RWPE2 (cell line): ENCODE data around the gene OXA1L.
A peak's percentile ranks its signal among the peaks of the same experiment; 100 is the strongest.

Experiments used
- ATAC-seq: fragments of 200-7000 bp; cut with Tn5 transposase; 3 replicates; pipeline ENCODE4 v1.9.1; 2021; ENCODE audit warnings: low read depth
- DNase-seq: peaks from one replicate; pipeline ENCODE4 v3.0.0-alpha.2; 2020; ENCODE audit warnings: low spot score
- H3K27ac ChIP-seq: fragments of 450-650 bp; 2 replicates; pipeline ENCODE4 v1.5.1; 2017; ENCODE audit warnings: mild to moderate bottlenecking; ENCODE audit not compliant: poor library complexity, severe bottlenecking
- H3K27me3 ChIP-seq: fragments of 250-450 bp; sonication (Bioruptor Pico); 2 replicates; pipeline ENCODE4 v1.5.1; 2021; ENCODE audit warnings: mild to moderate bottlenecking, moderate library complexity; ENCODE audit not compliant: insufficient read depth, poor library complexity, severe bottlenecking
- H3K36me3 ChIP-seq: fragments of 250-450 bp; sonication (Bioruptor Pico); 2 replicates; pipeline ENCODE4 v1.5.1; 2020; ENCODE audit warnings: low read depth, mild to moderate bottlenecking, moderate library complexity
- H3K4me1 ChIP-seq: fragments of 250-450 bp; sonication (Bioruptor Pico); 2 replicates; pipeline ENCODE4 v1.5.1; 2021; ENCODE audit warnings: mild to moderate bottlenecking, moderate library complexity; ENCODE audit not compliant: insufficient read depth, poor library complexity, severe bottlenecking
- H3K4me3 ChIP-seq: fragments of 250-450 bp; sonication (Bioruptor Pico); 2 replicates; pipeline ENCODE4 v1.5.1; 2021; ENCODE audit warnings: mild to moderate bottlenecking, moderate library complexity; ENCODE audit not compliant: severe bottlenecking
- H3K9me3 ChIP-seq: fragments of 250-450 bp; sonication (Bioruptor Pico); 2 replicates; pipeline ENCODE4 v1.5.1; 2021; ENCODE audit warnings: mild to moderate bottlenecking, moderate library complexity; ENCODE audit not compliant: severe bottlenecking
- CTCF ChIP-seq: fragments of 450-650 bp; IDR thresholded peaks from one replicate; pipeline ENCODE4 v1.5.1; 2017; ENCODE audit warnings: mild to moderate bottlenecking, moderate library complexity; ENCODE audit not compliant: poor library complexity, severe bottlenecking

OXA1L gene

GRCh38 chr14:22797017-22797917, 30.8 kb downstream of the OXA1L start:
- TF ChIP-seq CTCF: no peak
- no peak for DNase-seq
- Histone ChIP-seq H3K9me3 (no peaks in the 10 kb centered on the region), H3K4me1 (no peaks in the 10 kb centered on the region), H3K4me3 (no peak overlapping the region), H3K36me3 (no peaks in the 10 kb centered on the region), H3K27me3 (no peaks in the 10 kb centered on the region), H3K27ac (no peak overlapping the region)
- ATAC-seq: peak; percentile 17; the same call in 1 of the 3 replicates

- TF ChIP-seq CTCF: no peak
- Histone ChIP-seq H3K36me3 (no peaks in the 10 kb centered on the region), H3K4me1 (no peaks in the 10 kb centered on the region), H3K4me3 (no peak overlapping the region), H3K9me3 (no peaks in the 10 kb centered on the region), H3K27ac (no peak overlapping the region), H3K27me3 (no peaks in the 10 kb centered on the region)
- ATAC-seq (no peak), DNase-seq (no peak)
Observed at GRCh38 chr14:22798528-22798927, 32.0 kb downstream of the OXA1L start.

- DNase-seq (no peak), ATAC-seq (no peak)
- no peaks in the 10 kb centered on the region for H3K9me3 ChIP-seq
- H3K4me1 ChIP-seq: no peaks in the 10 kb centered on the region
- TF ChIP-seq CTCF: no peak
- no peaks in the 10 kb centered on the region for H3K36me3 ChIP-seq
- H3K27ac ChIP-seq: no peak overlapping the region
- no peak overlapping the region for H3K4me3 ChIP-seq
- H3K27me3 ChIP-seq: no peaks in the 10 kb centered on the region
Observed at GRCh38 chr14:22800346-22800745, 33.9 kb downstream of the OXA1L start.

- ATAC-seq (no peak), DNase-seq (no peak)
- Histone ChIP-seq H3K9me3 (no peaks in the 10 kb centered on the region), H3K36me3 (no peaks in the 10 kb centered on the region), H3K27me3 (no peaks in the 10 kb centered on the region), H3K27ac (no peak overlapping the region), H3K4me1 (no peaks in the 10 kb centered on the region), H3K4me3 (no peak overlapping the region)
- no peak for TF ChIP-seq CTCF
Observed at GRCh38 chr14:22801716-22802115, 35.2 kb downstream of the OXA1L start.
